GM12892 (cell line): ENCODE results near the gene POLR2B.

Experiments used
- DNase-seq: peaks from one replicate; pipeline ENCODE4 v3.0.0; 2011; ENCODE audit not compliant: insufficient read length
- FAIRE-seq: peaks from 2 replicates; lab custom pipeline; 2011; peaks lifted over from hg19 to GRCh38; lab: Jason Lieb, UNC
- POLR2A ChIP-seq: IDR thresholded peaks from 2 replicates; pipeline ENCODE4 v1.6.1; 2011; ENCODE audit warnings: low read depth, low read length, control low read depth
- POLR2AphosphoS5 ChIP-seq: IDR thresholded peaks from 2 replicates; pipeline ENCODE4 v1.6.1; 2011; ENCODE audit warnings: low read depth, low read length, control low read depth
- TAF1 ChIP-seq: IDR thresholded peaks from 2 replicates; pipeline ENCODE4 v1.6.1; 2011; ENCODE audit warnings: low read depth, mild to moderate bottlenecking, control low read depth, low read length, borderline replicate concordance

POLR2B gene

GRCh38 chr4:56972389-56972788 lies 6.3 kb upstream of the POLR2B start:
- no peak for FAIRE-seq

DNA sequence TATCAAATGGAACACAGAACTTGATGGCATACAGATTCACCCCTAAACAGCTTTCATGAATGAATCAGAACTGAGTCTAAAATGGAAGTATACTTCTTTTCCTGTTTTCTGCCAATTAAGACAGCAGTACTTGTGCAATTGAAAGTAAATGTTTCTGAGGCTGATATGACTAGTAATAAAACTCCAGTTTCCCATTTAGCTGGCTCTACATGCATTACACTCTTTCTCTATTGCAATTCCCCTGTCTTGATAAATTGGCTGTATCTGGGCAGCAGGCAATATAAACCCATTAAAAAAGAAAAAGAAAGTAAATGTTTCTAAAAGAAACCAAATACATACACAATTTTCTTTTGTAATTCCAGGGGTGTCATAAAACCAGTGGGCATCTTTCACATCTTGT lies 5.9 kb upstream of the POLR2B start:
- TF ChIP-seq POLR2AphosphoS5 (no peak), TAF1 (no peak), POLR2A (no peak)
- DNase-seq: no peak

More at GRCh38 chr4:56972389-56972788, 6.3 kb upstream of the POLR2B start:
- TF ChIP-seq POLR2AphosphoS5 (no peak), POLR2A (no peak), TAF1 (no peak)
- DNase-seq: no peak

DNA sequence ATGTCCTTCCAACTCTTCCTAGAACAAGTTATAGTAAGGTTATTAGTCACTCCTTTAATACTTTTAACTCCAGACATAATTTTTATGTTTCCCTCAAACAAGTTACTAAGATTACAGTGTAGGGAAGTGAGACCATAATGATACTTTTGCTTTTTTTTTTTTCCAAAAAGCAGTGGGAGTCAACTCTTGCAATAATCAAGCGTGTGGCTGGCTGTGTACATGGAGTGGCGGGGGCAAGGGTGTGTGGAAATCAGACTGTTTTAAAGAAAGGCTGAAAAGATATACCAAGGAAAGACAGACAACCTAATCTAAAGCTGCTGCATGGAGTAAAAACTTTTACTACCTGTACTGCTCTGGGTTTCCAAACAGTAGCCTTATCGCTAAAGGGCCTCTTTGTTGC lies 5.4 kb upstream of the POLR2B start:
- no peak for TF ChIP-seq TAF1
- TF ChIP-seq POLR2AphosphoS5: no peak
- no peak for TF ChIP-seq POLR2A
- FAIRE-seq (no peak), DNase-seq (no peak)

More for the DNA sequence above, 5.9 kb upstream of the POLR2B start:
- no peak for FAIRE-seq

GRCh38 chr4:56976283-56976836 lies 2.3 kb upstream of the POLR2B start:
- FAIRE-seq (no peak), DNase-seq (no peak)
- TF ChIP-seq POLR2A (no peak), POLR2AphosphoS5 (no peak), TAF1 (no peak)

GRCh38 chr4:56976837-56977320 lies 1.8 kb upstream of the POLR2B start:
- FAIRE-seq: no peak
- TF ChIP-seq POLR2AphosphoS5: no peak
- DNase-seq: peak; percentile 38

- TF ChIP-seq POLR2A (peak; percentile 88), TAF1 (no peak), POLR2AphosphoS5 (peak; percentile 88)
- FAIRE-seq (peak; percentile 98), DNase-seq (peak; percentile 85)
Observed at GRCh38 chr4:56977321-56978012, 1.2 kb upstream of the POLR2B start, which contains the start of gene NOA1. NOA1 (minus strand) TSS chr4:56977606; CDS start chr4:56977585, 21 bp downstream.

DNA sequence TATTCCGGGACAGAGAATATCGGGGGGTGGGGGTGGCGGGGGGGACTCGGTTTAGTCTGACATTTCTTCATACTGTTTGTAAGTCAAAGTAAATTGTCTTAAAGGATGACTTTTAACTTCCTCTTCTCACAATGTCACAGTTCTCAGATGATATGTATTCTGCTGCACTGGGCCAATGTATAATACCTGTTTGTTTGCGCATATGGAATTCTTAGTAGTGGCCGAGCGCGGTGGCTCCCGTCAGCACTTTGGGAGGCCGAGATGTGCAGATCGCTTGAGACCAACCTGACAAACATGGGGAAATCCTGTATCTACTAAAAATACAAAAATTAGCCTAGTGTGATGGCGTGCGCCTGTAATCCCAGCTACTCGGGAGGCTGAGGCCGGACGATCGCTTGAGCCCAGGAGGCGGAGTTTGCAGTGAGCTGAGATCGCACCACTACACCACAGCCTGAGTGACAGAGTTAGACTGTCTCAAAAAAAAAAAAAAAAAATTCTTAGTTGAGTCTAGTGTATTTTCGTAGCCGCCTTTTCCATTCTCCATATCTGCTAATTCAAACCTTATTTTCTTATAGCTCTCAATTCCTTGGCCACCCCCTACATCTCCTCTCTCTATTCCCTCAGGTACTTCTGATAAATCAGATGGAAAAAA lies 851 bp downstream of the POLR2B start:
- FAIRE-seq (no peak), DNase-seq (no peak)
- no peak for TF ChIP-seq POLR2AphosphoS5
- TF ChIP-seq TAF1: no peak
- TF ChIP-seq POLR2A: no peak

- DNase-seq: no peak
- FAIRE-seq: no peak
- TF ChIP-seq TAF1 (no peak), POLR2A (no peak), POLR2AphosphoS5 (no peak)
Observed at GRCh38 chr4:56981795-56982201, 3.1 kb downstream of the POLR2B start.

- DNase-seq (no peak), FAIRE-seq (no peak)
- TF ChIP-seq POLR2AphosphoS5 (no peak), TAF1 (no peak), POLR2A (no peak)
Observed at GRCh38 chr4:56986192-56986591, 7.5 kb downstream of the POLR2B start.

DNA sequence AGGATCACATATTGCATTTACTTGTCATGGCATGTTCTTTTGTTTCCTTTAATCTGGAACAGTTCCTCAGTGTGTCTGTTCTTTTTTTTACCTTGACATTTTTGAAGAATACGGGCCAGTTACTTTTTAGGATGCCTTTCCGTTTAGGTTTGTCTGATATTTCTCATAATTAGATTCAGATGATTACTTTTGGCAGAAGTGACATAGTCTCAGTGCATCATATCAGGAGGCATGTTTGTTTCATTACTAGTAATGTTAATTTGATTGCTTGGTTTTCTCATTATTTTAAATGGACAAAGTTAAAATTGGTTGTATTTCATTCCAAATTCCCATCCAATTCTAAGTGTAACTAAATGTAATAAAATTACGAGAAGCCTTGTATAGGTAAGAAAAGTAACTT lies 8.3 kb downstream of the POLR2B start:
- TF ChIP-seq POLR2AphosphoS5: no peak
- no peak for TF ChIP-seq TAF1
- TF ChIP-seq POLR2A: no peak

GRCh38 chr4:56990109-56990905 lies 11.6 kb downstream of the POLR2B start:
- TF ChIP-seq TAF1: no peak
- TF ChIP-seq POLR2A: no peak
- no peak for TF ChIP-seq POLR2AphosphoS5
- no peak for FAIRE-seq
- no peak for DNase-seq

More for the DNA sequence above, 8.3 kb downstream of the POLR2B start:
- FAIRE-seq (peak; percentile 9), DNase-seq (no peak)
